Adipocyte (in vitro differentiated cells): Measurements from ENCODE around the gene CADPS2.

Source experiments
- DNase-seq: peaks from one replicate; pipeline ENCODE4 v3.0.0-alpha.2; 2015; ENCODE audit warnings: low read depth
- H3K27me3 ChIP-seq: replicated peaks from 2 replicates; pipeline ENCODE4 v1.7.0; 2013; ENCODE audit warnings: mild to moderate bottlenecking, low read length, moderate library complexity; ENCODE audit not compliant: control insufficient read depth, insufficient read depth
- H3K36me3 ChIP-seq: 2 replicates; pipeline ENCODE4 v1.7.0; 2013; ENCODE audit warnings: low read length, mild to moderate bottlenecking, moderate library complexity; ENCODE audit not compliant: control insufficient read depth, insufficient read depth, severe bottlenecking
- H3K4me1 ChIP-seq: 2 replicates; pipeline ENCODE4 v1.7.0; 2013; ENCODE audit warnings: mild to moderate bottlenecking, low read length, moderate library complexity; ENCODE audit not compliant: control insufficient read depth, insufficient read depth
- H3K4me3 ChIP-seq: 2 replicates; pipeline ENCODE4 v1.7.0; 2013; ENCODE audit warnings: mild to moderate bottlenecking, low read length, moderate library complexity
- H3K9ac ChIP-seq: 2 replicates; pipeline ENCODE4 v1.7.0; 2013; ENCODE audit warnings: mild to moderate bottlenecking, low read length, moderate library complexity
- H3K9me3 ChIP-seq: 2 replicates; pipeline ENCODE4 v1.7.0; 2013; ENCODE audit warnings: mild to moderate bottlenecking, low read length, moderate library complexity; ENCODE audit not compliant: control insufficient read depth

The CADPS2 gene

DNA sequence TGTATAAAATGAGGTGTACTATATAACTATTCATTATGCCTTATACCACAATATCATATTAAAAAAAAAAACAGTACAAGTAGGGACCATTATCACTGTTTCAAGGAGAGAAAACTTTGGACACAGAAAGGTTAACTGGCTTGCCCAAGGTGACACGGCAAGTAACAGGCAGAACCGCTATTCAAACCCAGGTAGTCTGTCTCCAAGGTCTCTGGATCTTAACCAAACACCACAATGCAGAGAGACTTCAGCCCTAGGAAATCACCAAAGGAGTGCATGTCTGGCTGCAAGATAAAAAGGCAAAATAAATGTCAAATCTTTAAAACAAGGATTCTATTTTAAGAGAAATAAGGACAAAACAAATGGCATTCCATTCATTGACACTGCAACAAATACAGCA is 56.3 kb downstream of the CADPS2 start:
- Histone ChIP-seq H3K4me1 (no peaks in the 10 kb centered on the region), H3K9ac (no peak overlapping the region), H3K4me3 (no peak overlapping the region), H3K9me3 (no peaks in the 10 kb centered on the region), H3K27me3 (no peaks in the 10 kb centered on the region), H3K36me3 (no peaks in the 10 kb centered on the region)
- DNase-seq = no peak

DNA sequence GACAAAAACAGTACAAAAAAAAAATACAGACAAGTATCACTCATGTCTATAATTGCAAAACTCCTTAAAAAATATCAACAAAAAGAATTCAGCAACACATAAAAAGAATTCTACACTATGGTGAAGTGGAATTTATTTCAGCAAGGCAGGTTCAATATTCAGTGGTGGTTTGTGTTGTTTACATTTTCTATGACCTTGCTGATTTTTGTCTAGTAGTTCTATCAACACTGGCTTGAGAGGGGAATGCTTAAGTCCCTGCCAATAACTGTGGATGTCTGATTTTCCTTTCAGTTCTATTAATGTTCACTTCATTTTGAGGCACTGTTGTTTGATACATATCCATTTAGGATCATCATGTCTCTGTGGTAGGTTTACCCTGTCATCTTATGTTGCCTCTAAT is 58.5 kb downstream of the CADPS2 start:
- Histone ChIP-seq H3K9ac (no peak overlapping the region), H3K4me1 (no peaks in the 10 kb centered on the region), H3K9me3 (no peaks in the 10 kb centered on the region), H3K4me3 (no peak overlapping the region), H3K36me3 (no peaks in the 10 kb centered on the region), H3K27me3 (no peaks in the 10 kb centered on the region)
- DNase-seq = no peak

DNA sequence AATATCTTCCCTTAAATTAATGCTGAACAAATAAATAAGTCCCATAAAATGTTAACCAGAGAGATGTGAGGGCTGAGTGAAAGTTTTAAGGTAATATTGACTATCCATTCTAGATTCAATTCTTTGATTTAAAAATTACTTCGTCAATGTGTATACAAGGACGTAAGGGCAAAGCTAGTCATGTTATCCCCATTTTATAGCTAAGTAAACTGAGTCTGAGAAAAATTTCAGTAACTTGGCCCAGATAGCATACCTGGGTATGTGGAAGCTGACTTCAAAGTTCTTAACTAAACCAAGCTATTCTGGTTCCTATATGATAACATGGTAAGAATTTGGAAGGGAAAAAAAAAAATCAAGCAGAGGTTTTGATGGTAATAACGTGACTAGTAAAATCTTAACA is 72.4 kb downstream of the CADPS2 start:
- no peak overlapping the region for H3K9ac ChIP-seq
- H3K9me3 ChIP-seq = no peaks in the 10 kb centered on the region
- DNase-seq = no peak
- H3K4me1 ChIP-seq = no peaks in the 10 kb centered on the region
- no peaks in the 10 kb centered on the region for H3K36me3 ChIP-seq
- H3K4me3 ChIP-seq = no peak overlapping the region
- no peaks in the 10 kb centered on the region for H3K27me3 ChIP-seq

DNA sequence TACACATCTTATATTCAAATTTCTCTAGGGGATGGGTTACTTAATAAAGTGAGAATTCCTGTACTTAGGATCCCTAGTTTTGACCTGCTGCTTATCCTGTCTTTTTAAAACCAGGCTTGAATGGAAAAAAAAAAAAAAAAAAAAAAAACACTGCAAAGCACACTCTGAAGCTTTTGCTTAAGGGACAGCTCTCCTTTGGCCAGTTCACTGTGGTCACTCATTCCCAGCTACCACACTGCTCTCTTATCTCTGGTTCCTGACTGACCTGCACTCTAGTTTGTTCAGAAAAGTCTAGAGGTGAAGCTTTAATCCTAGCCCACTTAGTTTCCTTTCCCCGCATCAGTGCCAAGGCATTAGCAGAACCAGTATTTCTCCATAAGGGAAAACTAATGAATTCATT is 82.4 kb downstream of the CADPS2 start:
- Histone ChIP-seq H3K4me1 (peaks cover 20% of the 10 kb centered on the region), H3K9me3 (no peaks in the 10 kb centered on the region), H3K36me3 (no peaks in the 10 kb centered on the region), H3K27me3 (no peaks in the 10 kb centered on the region), H3K9ac (no peak overlapping the region), H3K4me3 (no peak overlapping the region)
- no peak for DNase-seq

DNA sequence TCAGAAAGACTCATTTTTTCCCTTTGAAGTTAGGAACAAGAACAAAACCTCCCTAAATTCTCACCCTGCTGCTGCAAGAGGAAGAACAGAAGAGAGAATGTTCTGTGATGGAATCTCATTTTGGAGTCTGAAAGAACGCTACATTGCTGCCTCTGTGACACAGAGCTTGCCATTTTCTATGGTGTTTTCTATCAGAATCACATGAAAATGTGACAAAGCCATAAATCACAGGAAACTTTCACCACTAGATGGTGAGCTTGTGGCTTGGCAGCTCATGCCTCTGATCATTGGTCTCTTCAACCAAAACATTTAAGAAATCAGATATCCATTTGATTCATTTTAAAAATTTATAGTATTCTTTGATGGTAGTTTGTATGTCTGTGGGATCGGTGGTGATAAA is 82.9 kb downstream of the CADPS2 start:
- Histone ChIP-seq H3K9ac (no peak overlapping the region), H3K27me3 (no peaks in the 10 kb centered on the region), H3K4me3 (no peak overlapping the region), H3K4me1 (peaks cover 20% of the 10 kb centered on the region), H3K36me3 (no peaks in the 10 kb centered on the region), H3K9me3 (no peaks in the 10 kb centered on the region)
- peak; percentile 79 for DNase-seq

DNA sequence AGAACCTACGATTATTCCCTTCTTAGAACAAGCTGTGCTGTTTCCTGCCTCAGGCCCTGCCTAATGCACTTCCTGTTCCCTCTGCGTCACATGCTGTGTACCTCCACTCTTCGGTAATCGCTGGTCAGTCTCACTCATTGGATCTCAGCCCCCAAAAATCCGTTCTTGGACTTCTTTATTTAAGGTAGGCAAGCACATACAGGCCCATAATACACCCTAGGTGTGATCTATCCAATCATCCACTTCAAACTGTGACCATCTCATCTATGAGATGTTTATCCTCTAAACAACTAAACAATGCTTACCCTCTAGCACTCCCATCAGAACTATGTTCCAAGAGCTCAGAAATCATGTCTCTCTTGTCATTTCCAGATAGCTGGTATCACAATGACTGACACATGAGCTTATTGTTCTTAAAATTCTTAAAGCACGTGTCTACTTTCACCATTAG is 83.9 kb downstream of the CADPS2 start:
- Histone ChIP-seq H3K36me3 (no peaks in the 10 kb centered on the region), H3K9ac (no peak overlapping the region), H3K9me3 (no peaks in the 10 kb centered on the region), H3K27me3 (no peaks in the 10 kb centered on the region), H3K4me1 (peaks cover 14% of the 10 kb centered on the region), H3K4me3 (no peak overlapping the region)
- DNase-seq = no peak

DNA sequence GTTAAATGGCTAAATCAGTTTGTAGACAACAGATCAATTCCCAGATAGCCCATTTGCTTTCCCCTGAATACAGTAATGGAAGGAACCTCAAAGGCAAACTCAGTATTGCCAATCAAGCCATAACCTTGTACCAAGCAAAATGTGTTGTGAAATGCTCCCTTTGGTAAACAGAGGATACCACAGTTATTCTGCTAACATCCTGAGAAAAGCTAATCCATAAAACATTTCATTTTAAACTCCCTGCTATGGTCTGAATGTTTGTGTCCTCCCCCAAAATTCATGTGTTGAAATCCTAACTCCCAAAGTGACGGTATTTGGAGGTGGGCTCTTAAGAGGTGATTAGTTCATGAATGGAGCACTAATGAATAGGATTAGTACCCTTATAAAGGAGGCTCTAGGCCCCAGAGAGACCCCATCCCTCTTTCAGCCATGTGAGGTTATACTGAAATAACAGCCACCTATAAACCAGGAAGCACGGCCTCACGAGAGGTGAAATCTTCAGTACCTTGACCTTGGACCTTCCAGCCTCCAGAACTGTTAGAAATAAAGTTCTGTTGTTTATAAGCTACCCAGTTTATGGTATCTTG is 94.2 kb downstream of the CADPS2 start:
- H3K36me3 ChIP-seq = no peaks in the 10 kb centered on the region
- H3K4me3 ChIP-seq = no peak overlapping the region
- H3K27me3 ChIP-seq = no peaks in the 10 kb centered on the region
- H3K9ac ChIP-seq = no peak overlapping the region
- no peaks in the 10 kb centered on the region for H3K9me3 ChIP-seq
- no peak for DNase-seq
- no peaks in the 10 kb centered on the region for H3K4me1 ChIP-seq

DNA sequence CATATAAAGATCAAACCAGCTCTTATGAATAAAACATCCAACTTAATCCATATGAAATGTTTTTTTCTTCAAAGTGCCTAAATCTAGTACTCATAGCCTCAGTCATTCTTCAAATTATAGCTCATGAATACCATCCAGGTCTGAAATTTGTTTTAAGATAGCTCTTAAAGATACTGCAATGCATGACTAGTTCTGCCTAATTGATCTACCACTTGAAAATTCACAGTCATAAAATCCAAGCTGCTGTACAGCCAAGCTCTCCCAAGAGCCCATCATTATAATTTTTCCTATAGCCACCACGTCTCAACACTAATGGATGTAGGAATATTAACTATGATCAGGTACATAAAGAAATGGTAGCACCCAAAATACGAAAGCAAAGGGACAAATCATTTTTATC is 95.7 kb downstream of the CADPS2 start:
- H3K4me1 ChIP-seq = no peaks in the 10 kb centered on the region
- no peaks in the 10 kb centered on the region for H3K36me3 ChIP-seq
- no peaks in the 10 kb centered on the region for H3K9me3 ChIP-seq
- H3K27me3 ChIP-seq = no peaks in the 10 kb centered on the region
- no peak for DNase-seq
- H3K4me3 ChIP-seq = no peak overlapping the region
- H3K9ac ChIP-seq = no peak overlapping the region

DNA sequence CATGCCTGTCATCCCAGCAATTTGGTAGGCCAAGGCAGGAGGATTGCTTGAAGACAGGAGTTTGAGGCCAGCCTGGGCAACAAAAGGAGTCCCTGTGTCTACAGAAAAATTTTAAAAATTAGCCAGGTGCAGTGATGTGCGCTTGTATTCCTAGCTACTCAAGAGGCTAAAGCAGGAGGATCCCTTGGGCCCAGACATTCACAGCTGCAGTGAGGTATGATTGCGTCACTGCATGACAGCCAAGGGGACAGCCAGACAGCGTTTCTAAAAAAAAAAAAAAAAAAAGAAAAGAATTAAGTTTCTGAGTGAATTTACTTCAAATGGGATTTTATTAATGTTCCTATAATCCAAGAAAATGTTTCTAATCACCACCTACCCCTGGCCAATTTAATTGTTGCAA is 96.1 kb downstream of the CADPS2 start:
- H3K36me3 ChIP-seq = no peaks in the 10 kb centered on the region
- no peak overlapping the region for H3K4me3 ChIP-seq
- H3K27me3 ChIP-seq = no peaks in the 10 kb centered on the region
- H3K9ac ChIP-seq = no peak overlapping the region
- DNase-seq = no peak
- no peaks in the 10 kb centered on the region for H3K4me1 ChIP-seq
- no peaks in the 10 kb centered on the region for H3K9me3 ChIP-seq

DNA sequence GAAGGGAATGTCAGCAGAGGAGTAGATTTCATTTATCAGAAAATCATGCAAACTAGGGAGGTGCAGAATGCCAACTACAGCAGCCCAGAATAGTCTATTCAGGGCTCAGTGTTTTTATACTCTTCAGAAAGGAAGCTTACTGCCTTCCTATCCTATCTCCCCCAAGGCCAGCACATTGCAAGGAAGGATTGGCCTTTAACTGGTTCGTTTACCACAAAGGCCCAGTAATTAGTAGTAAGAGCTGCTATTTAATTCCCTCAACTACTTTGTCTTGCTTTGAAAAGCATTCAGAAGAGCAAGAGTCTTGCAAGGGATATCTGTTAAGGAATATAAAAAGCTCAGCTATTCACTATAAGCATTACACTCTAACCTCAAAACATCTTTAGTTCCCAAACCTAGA is 97.1 kb downstream of the CADPS2 start:
- H3K27me3 ChIP-seq = no peaks in the 10 kb centered on the region
- no peaks in the 10 kb centered on the region for H3K4me1 ChIP-seq
- no peak overlapping the region for H3K4me3 ChIP-seq
- no peaks in the 10 kb centered on the region for H3K36me3 ChIP-seq
- no peak overlapping the region for H3K9ac ChIP-seq
- no peak for DNase-seq
- H3K9me3 ChIP-seq = no peaks in the 10 kb centered on the region

DNA sequence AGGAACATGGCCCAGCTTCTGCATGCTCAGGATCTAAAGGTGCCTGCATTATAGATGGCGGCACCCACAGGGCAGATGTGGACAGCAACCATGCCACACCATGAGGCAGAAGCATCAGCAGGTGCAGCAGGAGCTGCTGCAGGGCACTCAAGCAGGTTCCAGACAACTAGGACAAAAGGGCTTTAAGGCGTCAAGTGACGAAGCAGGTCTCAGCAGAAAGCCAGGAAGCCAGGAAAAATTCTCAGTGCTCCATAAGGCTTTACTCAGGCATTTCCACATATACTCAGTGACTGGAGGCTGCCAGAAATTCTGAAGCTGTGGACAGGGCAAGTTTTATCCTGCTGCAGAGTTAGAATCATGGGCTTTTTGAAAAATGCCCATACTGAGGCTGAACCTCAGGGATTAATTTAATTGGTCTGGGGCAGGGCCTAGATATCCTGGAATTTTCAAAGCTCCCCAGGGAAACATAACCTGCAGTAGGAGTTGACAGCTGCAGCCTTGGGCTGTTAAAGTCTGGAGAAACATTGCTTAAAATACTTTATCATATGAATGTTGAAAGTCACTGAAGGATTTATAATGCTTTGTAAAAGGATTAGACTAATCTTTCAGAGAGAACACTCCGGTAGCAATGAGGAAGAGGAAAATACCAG is 115.4 kb downstream of the CADPS2 start:
- Histone ChIP-seq H3K36me3 (no peaks in the 10 kb centered on the region), H3K27me3 (no peaks in the 10 kb centered on the region), H3K9me3 (no peaks in the 10 kb centered on the region), H3K9ac (no peak overlapping the region), H3K4me3 (no peak overlapping the region), H3K4me1 (peaks cover 3% of the 10 kb centered on the region)
- no peak for DNase-seq

DNA sequence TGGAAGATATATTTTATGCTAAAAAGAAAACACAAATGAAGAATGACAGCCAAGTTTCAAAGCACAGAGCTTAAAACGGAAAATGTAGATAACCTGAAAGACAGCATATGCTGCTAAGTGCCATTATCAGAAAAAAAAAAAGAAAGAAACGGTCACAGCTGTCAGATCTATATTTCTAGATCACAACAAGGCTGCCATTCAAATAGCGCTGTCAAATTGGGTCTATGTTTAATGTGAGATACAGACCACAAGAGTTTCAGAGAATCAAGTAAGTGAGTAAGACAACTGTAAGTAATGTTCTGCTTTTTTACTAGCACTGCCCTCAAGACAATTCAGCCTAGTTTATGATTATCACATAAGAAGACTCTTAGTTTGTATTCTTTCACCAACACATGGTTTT is 117.4 kb downstream of the CADPS2 start:
- Histone ChIP-seq H3K27me3 (no peaks in the 10 kb centered on the region), H3K36me3 (no peaks in the 10 kb centered on the region), H3K4me3 (no peak overlapping the region), H3K4me1 (peaks cover 3% of the 10 kb centered on the region), H3K9ac (no peak overlapping the region), H3K9me3 (no peaks in the 10 kb centered on the region)
- no peak for DNase-seq
